Embryonic facial prominence (tissue), 1 donor: ENCODE measurements around the gene NTHL1.

Source experiments
- DNase-seq: peaks from one replicate; pipeline ENCODE4 v3.0.0-alpha.2; 2016; ENCODE audit errors: extremely low spot score

Gene NTHL1

GRCh38 chr16:2047330-2048115 is at the start of gene NTHL1, which contains the start of gene TSC2:
Gene NTHL1 (minus strand): TSS chr16:2047834. CDS start chr16:2047823, 11 bp downstream.
Gene TSC2 (plus strand): TSS chr16:2047985. CDS start chr16:2048616, 631 bp downstream.
- DNase-seq = peak; percentile 86

- no peak for DNase-seq
These were observed 49.4 kb upstream of the NTHL1 start for GRCh38 chr16:2096853-2097595.

GRCh38 chr16:2095918-2096582 is 48.4 kb upstream of the NTHL1 start:
- DNase-seq = no peak

GRCh38 chr16:2095315-2095853 is 47.8 kb upstream of the NTHL1 start:
- no peak for DNase-seq

GRCh38 chr16:2093793-2094192 is 46.2 kb upstream of the NTHL1 start:
- DNase-seq = no peak

GRCh38 chr16:2092866-2093265 is 45.2 kb upstream of the NTHL1 start:
- no peak for DNase-seq

- DNase-seq = no peak
These were observed 44.6 kb upstream of the NTHL1 start for GRCh38 chr16:2092256-2092620.

GRCh38 chr16:2091547-2092255 is 44.1 kb upstream of the NTHL1 start:
- no peak for DNase-seq

GRCh38 chr16:2090777-2091546 is 43.3 kb upstream of the NTHL1 start:
- DNase-seq = peak; percentile 22

GRCh38 chr16:2090481-2090776 is 42.8 kb upstream of the NTHL1 start:
- DNase-seq = no peak

- DNase-seq = no peak
These were observed 42.3 kb upstream of the NTHL1 start for GRCh38 chr16:2089706-2090480.

GRCh38 chr16:2088759-2089358 is 41.2 kb upstream of the NTHL1 start:
- no peak for DNase-seq

GRCh38 chr16:2087748-2088631 is 40.4 kb upstream of the NTHL1 start:
- no peak for DNase-seq

- DNase-seq = no peak
These were observed 39.4 kb upstream of the NTHL1 start for GRCh38 chr16:2086812-2087747.

- no peak for DNase-seq
These were observed 38.6 kb upstream of the NTHL1 start for GRCh38 chr16:2086106-2086742.

- DNase-seq = no peak
These were observed 38.0 kb upstream of the NTHL1 start for GRCh38 chr16:2085669-2086068.
